A673 (cell line): ENCODE results near the gene TMEM184B. TPM values are rescaled to one million over a fixed set of nuclear protein-coding genes. Genes with fewer than 3 reads are reported as not detected.

ENCODE experiments used
- BruUV-seq: library from RNA; stranded (reverse); fragments of 400-500 nt; replicated peaks from 2 replicates; lab custom pipeline; 2021; lab: Mats Ljungman, UMichigan
- CTCF ChIA-PET: fragments of 300-600 bp; sonication (Branson Sonifier 250); formaldehyde crosslinking; loops from one replicate; lab custom pipeline; 2022; ENCODE audit warnings: antibody characterized with exemption; lab: Charles Lee
- POLR2A ChIA-PET: fragments of 300-600 bp; sonication (Branson Sonifier 250); formaldehyde crosslinking; loops from one replicate; lab custom pipeline; 2022; ENCODE audit warnings: antibody characterized with exemption; ENCODE audit not compliant: low non-redundant PET; lab: Charles Lee
- DNase-seq: peaks from one replicate; pipeline ENCODE4 v3.0.0-alpha.2; 2015; ENCODE audit warnings: low spot score
- H3K27ac ChIP-seq: fragments of 200-600 bp; sonication (generic); 2 replicates; pipeline ENCODE4 v1.5.1; 2016; ENCODE audit warnings: mixed run types, low read depth, mild to moderate bottlenecking, mixed read lengths, antibody characterized with exemption, low read length; ENCODE audit not compliant: poor library complexity, severe bottlenecking
- H3K27me3 ChIP-seq: fragments of 200-600 bp; sonication (generic); replicated peaks from 2 replicates; pipeline ENCODE4 v1.6.1; 2017; ENCODE audit warnings: mixed run types, low read depth, mild to moderate bottlenecking, mixed read lengths, antibody characterized with exemption, low read length; ENCODE audit not compliant: insufficient read depth, poor library complexity
- H3K36me3 ChIP-seq: fragments of 200-600 bp; sonication (generic); 2 replicates; pipeline ENCODE4 v1.6.1; 2016; ENCODE audit warnings: mixed run types, mild to moderate bottlenecking, mixed read lengths, antibody characterized with exemption, low read length; ENCODE audit not compliant: insufficient read depth, poor library complexity, severe bottlenecking
- H3K4me1 ChIP-seq: fragments of 200-600 bp; sonication (generic); 2 replicates; pipeline ENCODE4 v1.6.1; 2017; ENCODE audit warnings: mixed run types, mild to moderate bottlenecking, mixed read lengths, antibody characterized with exemption, low read length; ENCODE audit not compliant: insufficient read depth, poor library complexity, severe bottlenecking
- H3K4me3 ChIP-seq: fragments of 200-600 bp; sonication (generic); 2 replicates; pipeline ENCODE4 v1.5.1; 2016; ENCODE audit warnings: low read depth, mixed run types, mild to moderate bottlenecking, mixed read lengths, low read length; ENCODE audit not compliant: poor library complexity, severe bottlenecking
- H3K9me3 ChIP-seq: fragments of 200-600 bp; sonication (generic); 2 replicates; pipeline ENCODE4 v1.6.1; 2016; ENCODE audit warnings: mixed run types, low read depth, mild to moderate bottlenecking, mixed read lengths, antibody characterized with exemption, low read length; ENCODE audit not compliant: poor library complexity, severe bottlenecking
- CTCF ChIP-seq: fragments of 300-800, 200-600 bp; sonication (generic); conservative IDR thresholded peaks from 2 replicates; pipeline ENCODE4 v1.5.1; 2017; ENCODE audit warnings: low read depth, mild to moderate bottlenecking, antibody characterized with exemption, low read length, moderate library complexity, mixed read lengths
- EZH2 ChIP-seq: fragments of 200-600 bp; sonication (generic); IDR thresholded peaks from 2 replicates; pipeline ENCODE4 v1.6.1; 2017; ENCODE audit warnings: borderline replicate concordance, low read depth, mild to moderate bottlenecking, mixed read lengths, antibody characterized with exemption, low read length; ENCODE audit not compliant: poor library complexity, severe bottlenecking
- intact Hi-C: fragments of 100-400 bp; cut with micrococcal nuclease; formaldehyde crosslinking; loops from one replicate; pipeline ENCODE4 v1.10.0; 2022; ENCODE audit not compliant: unreplicated experiment
- total RNA-seq: library from RNA; stranded (reverse); gene quantifications from 2 replicates; pipeline ENCODE4 v1.2.3, GENCODE V29; 2021

Gene TMEM184B
- total RNA-seq, 1 experiment from 2014 or later, result 50.9 TPM

- no peak for TF ChIP-seq CTCF
- no peak for TF ChIP-seq EZH2
- intact Hi-C loops, result no loop called here
- BruUV-seq, result no TSS peak
- H3K27ac ChIP-seq, result no peak overlapping the region
- H3K4me1 ChIP-seq, result peaks cover 14% of the 10 kb centered on the region
- no peaks in the 10 kb centered on the region for H3K9me3 ChIP-seq
- no peaks in the 10 kb centered on the region for H3K27me3 ChIP-seq
- DNase-seq, result no peak
- CTCF ChIA-PET, result no interaction called here
- H3K36me3 ChIP-seq, result no peaks in the 10 kb centered on the region
- POLR2A ChIA-PET, result interaction anchor here (0.6 kb wide), 1 partner anchor 55 kb away, joined by 5 read pairs; no protein-coding TSS in a partner anchor
- no peak overlapping the region for H3K4me3 ChIP-seq
These were observed 97.3 kb downstream of the TMEM184B start for GRCh38 chr22:38175206-38176118.

- H3K27ac ChIP-seq, result no peak overlapping the region
- DNase-seq, result no peak
- peaks cover 5% of the 10 kb centered on the region for H3K4me1 ChIP-seq
- TF ChIP-seq CTCF, result no peak
- TF ChIP-seq EZH2, result no peak
- ChIA-PET POLR2A (no interaction called here), CTCF (no interaction called here)
- H3K36me3 ChIP-seq, result no peaks in the 10 kb centered on the region
- no peaks in the 10 kb centered on the region for H3K9me3 ChIP-seq
- H3K27me3 ChIP-seq, result no peaks in the 10 kb centered on the region
- intact Hi-C loops, result no loop called here
- BruUV-seq, result no TSS peak
- no peak overlapping the region for H3K4me3 ChIP-seq
These were observed 98.2 kb downstream of the TMEM184B start for GRCh38 chr22:38174626-38175025.

GRCh38 chr22:38173641-38173906, 99.2 kb downstream of the TMEM184B start:
- ChIA-PET POLR2A (no interaction called here), CTCF (no interaction called here)
- H3K27ac ChIP-seq, result no peak overlapping the region
- H3K36me3 ChIP-seq, result no peaks in the 10 kb centered on the region
- no peaks in the 10 kb centered on the region for H3K4me1 ChIP-seq
- no peak for DNase-seq
- no peaks in the 10 kb centered on the region for H3K27me3 ChIP-seq
- H3K9me3 ChIP-seq, result no peaks in the 10 kb centered on the region
- no TSS peak for BruUV-seq
- no peak overlapping the region for H3K4me3 ChIP-seq
- TF ChIP-seq CTCF (no peak), EZH2 (no peak)
- intact Hi-C loops, result no loop called here
